H1 (cell line): ENCODE measurements around the gene NFIA. TPM values are rescaled to one million over a fixed set of nuclear protein-coding genes. Genes with fewer than 3 reads are reported as not detected.

ENCODE experiments used
- CTCF ChIA-PET: fragments of 300-600 bp; sonication (Branson Sonifier 250); formaldehyde crosslinking; loops from one replicate; lab custom pipeline; 2021; ENCODE audit not compliant: partially characterized antibody; lab: Charles Lee
- POLR2A ChIA-PET: fragments of 300-600 bp; sonication (Branson Sonifier 250); formaldehyde crosslinking; loops from one replicate; lab custom pipeline; 2021; ENCODE audit warnings: inconsistent platforms; ENCODE audit not compliant: partially characterized antibody; lab: Charles Lee
- DNase-seq, 2 experiments: peaks; one replicate each; pipeline versions ENCODE4 v3.0.0 to v3.0.0-alpha.2; 2010 to 2022; ENCODE audit warnings: low spot score in 2 of 2, low read depth in 1 of 2, mixed read lengths in 1 of 2
- FAIRE-seq: peaks from 2 replicates; lab custom pipeline; 2011; peaks lifted over from hg19 to GRCh38; lab: Jason Lieb, UNC
- H2AFZ ChIP-seq: 2 replicates; pipeline ENCODE4 v1.8.1; 2012; ENCODE audit warnings: low read length, inconsistent platforms
- H2AK5ac ChIP-seq: 2 replicates; pipeline ENCODE4 v1.6.1; 2013; ENCODE audit warnings: low read depth, low read length
- H2BK120ac ChIP-seq: replicated peaks from 2 replicates; pipeline ENCODE3; 2013; ENCODE audit warnings: low read depth, low read length, inconsistent platforms
- H2BK12ac ChIP-seq: 2 replicates; pipeline ENCODE4 v1.6.1; 2013; ENCODE audit warnings: low read depth, low read length
- H2BK15ac ChIP-seq: 2 replicates; pipeline ENCODE4 v1.6.1; 2013; ENCODE audit warnings: low read length
- H2BK20ac ChIP-seq: 2 replicates; pipeline ENCODE4 v1.6.1; 2013; ENCODE audit warnings: low read length
- H2BK5ac ChIP-seq: 2 replicates; pipeline ENCODE4 v1.6.1; 2013; ENCODE audit warnings: low read depth, low read length
- H3K14ac ChIP-seq: 2 replicates; pipeline ENCODE4 v1.6.1; 2013; ENCODE audit warnings: inconsistent platforms; ENCODE audit not compliant: insufficient read length
- H3K18ac ChIP-seq: 2 replicates; pipeline ENCODE4 v1.6.1; 2013; ENCODE audit warnings: low read length; ENCODE audit errors: extremely low read depth
- H3K23ac ChIP-seq: 2 replicates; pipeline ENCODE4 v1.6.1; 2013; ENCODE audit warnings: inconsistent platforms; ENCODE audit not compliant: insufficient read length
- H3K23me2 ChIP-seq: 2 replicates; pipeline ENCODE4 v1.6.1; 2013; ENCODE audit warnings: low read depth, low read length
- H3K27ac ChIP-seq: 2 replicates; pipeline ENCODE4 v1.6.1; 2011; ENCODE audit warnings: low read depth, low read length, inconsistent platforms
- H3K27me3 ChIP-seq, 4 experiments: replicated peaks in 1 of 4; 1 replicate in 1 of 4; 2 replicates in 3 of 4; pipeline versions ENCODE4 v1.6.1 to v1.8.1; 2011 to 2013; ENCODE audit warnings: low read length in 3 of 4, mild to moderate bottlenecking in 3 of 4, inconsistent platforms in 2 of 4, mixed read lengths in 2 of 4, moderate library complexity in 1 of 4; ENCODE audit not compliant: control insufficient read depth in 3 of 4, insufficient read depth in 3 of 4; ENCODE audit errors: extremely low read depth in 1 of 4
- H3K36me3 ChIP-seq, 4 experiments: 2 replicates each; pipeline versions ENCODE4 v1.6.1 to v1.8.1; 2011 to 2013; ENCODE audit warnings: mild to moderate bottlenecking in 4 of 4, low read length in 3 of 4, moderate library complexity in 2 of 4, control low read depth in 1 of 4, inconsistent platforms in 1 of 4; ENCODE audit not compliant: insufficient read depth in 4 of 4, control insufficient read depth in 2 of 4
- H3K4ac ChIP-seq: replicated peaks from 2 replicates; pipeline ENCODE3; 2013; ENCODE audit warnings: low read length, low read depth, mixed read lengths, inconsistent platforms; ENCODE audit not compliant: insufficient read length
- H3K4me1 ChIP-seq, 4 experiments: replicated peaks in 1 of 4; 1 replicate in 1 of 4; 2 replicates in 3 of 4; pipeline versions ENCODE4 v1.6.1 to v1.8.1; 2011 to 2013; ENCODE audit warnings: low read length in 3 of 4, inconsistent platforms in 2 of 4, mixed read lengths in 1 of 4; ENCODE audit not compliant: insufficient read depth in 4 of 4, control insufficient read depth in 3 of 4
- H3K4me2 ChIP-seq, 2 experiments: 2 replicates each; pipeline versions ENCODE4 v1.6.1 to v1.8.1; 2011 to 2013; ENCODE audit warnings: low read depth in 2 of 2, low read length in 2 of 2, control low read depth in 1 of 2, inconsistent platforms in 1 of 2, mild to moderate bottlenecking in 1 of 2; ENCODE audit not compliant: insufficient read depth in 1 of 2
- H3K4me3 ChIP-seq, 4 experiments: fragments of 200-600, 300-600 bp in 1 of 4; sonication (generic), shearing (Covaris generic), sonication (Bioruptor Twin) in 1 of 4; 2 replicates each; pipeline versions ENCODE4 v1.5.1 to v1.8.1; 2011 to 2016; ENCODE audit warnings: low read length in 4 of 4, low read depth in 3 of 4, control low read depth in 2 of 4, inconsistent platforms in 2 of 4, mild to moderate bottlenecking in 2 of 4, mixed read lengths in 1 of 4, moderate library complexity in 1 of 4; ENCODE audit not compliant: insufficient read depth in 2 of 4; ENCODE audit errors: extremely low read depth in 1 of 4
- H3K56ac ChIP-seq: replicated peaks from 2 replicates; pipeline ENCODE3; 2013; ENCODE audit warnings: low read depth, mild to moderate bottlenecking, mixed read lengths, low read length, inconsistent platforms; ENCODE audit not compliant: insufficient read length
- H3K79me1 ChIP-seq: 2 replicates; pipeline ENCODE4 v1.6.1; 2013; ENCODE audit warnings: low read depth, low read length, control low read depth
- H3K79me2 ChIP-seq, 2 experiments: 2 replicates each; pipeline versions ENCODE4 v1.6.1 to v1.8.1; 2012 to 2013; ENCODE audit warnings: low read length in 2 of 2, mild to moderate bottlenecking in 2 of 2, inconsistent platforms in 1 of 2; ENCODE audit not compliant: insufficient read depth in 2 of 2, control insufficient read depth in 1 of 2
- H3K9ac ChIP-seq, 4 experiments: replicated peaks in 1 of 4; 1 replicate in 1 of 4; 2 replicates in 3 of 4; pipeline versions ENCODE4 v1.6.1 to v1.8.1; 2011 to 2013; ENCODE audit warnings: low read depth in 3 of 4, low read length in 3 of 4, control low read depth in 2 of 4, mild to moderate bottlenecking in 2 of 4, moderate library complexity in 2 of 4, inconsistent platforms in 1 of 4; ENCODE audit errors: extremely low read depth in 1 of 4
- H3K9me3 ChIP-seq, 2 experiments: 2 replicates each; pipeline versions ENCODE4 v1.6.1 to v1.8.1; 2012 to 2013; ENCODE audit warnings: mild to moderate bottlenecking in 2 of 2, moderate library complexity in 2 of 2, control low read depth in 1 of 2, inconsistent platforms in 1 of 2, low read depth in 1 of 2, low read length in 1 of 2, mixed read lengths in 1 of 2; ENCODE audit not compliant: insufficient read depth in 2 of 2
- H4K20me1 ChIP-seq, 2 experiments: replicated peaks in 1 of 2; 2 replicates each; pipeline versions ENCODE3 to v1.8.1; 2011 to 2013; ENCODE audit warnings: inconsistent platforms in 2 of 2, low read length in 2 of 2, mild to moderate bottlenecking in 1 of 2; ENCODE audit not compliant: insufficient read depth in 2 of 2, control insufficient read depth in 1 of 2
- H4K5ac ChIP-seq: 2 replicates; pipeline ENCODE4 v1.6.1; 2013; ENCODE audit warnings: low read length, low read depth, mixed read lengths, inconsistent platforms; ENCODE audit not compliant: insufficient read length
- H4K8ac ChIP-seq: 2 replicates; pipeline ENCODE4 v1.8.0; 2013; ENCODE audit warnings: mild to moderate bottlenecking, moderate library complexity, low read length, inconsistent platforms; ENCODE audit not compliant: insufficient read depth; ENCODE audit errors: extremely low read depth
- H4K91ac ChIP-seq: replicated peaks from 2 replicates; pipeline ENCODE3; 2013; ENCODE audit warnings: low read length, mixed read lengths, inconsistent platforms; ENCODE audit not compliant: insufficient read length
- RNF2 ChIP-seq: fragments of 200-900, 300-1000 bp; sonication (generic); IDR thresholded peaks from 2 replicates; pipeline ENCODE4 v1.7.1; 2016; ENCODE audit warnings: borderline replicate concordance, low read depth, mild to moderate bottlenecking, antibody characterized with exemption, low read length; ENCODE audit not compliant: poor library complexity, severe bottlenecking; ENCODE audit errors: missing control alignments
- whole genome bisulfite sequencing, 2 experiments: shearing (Covaris generic) in 1 of 2; methylation state at CpG; one replicate each; pipeline versions ENCODE4 v1.1.6 to v1.1.7; 2013 to 2015; ENCODE audit warnings: low lambda C conversion rate in 2 of 2, mixed read lengths in 2 of 2, inconsistent platforms in 1 of 2, low coverage in 1 of 2, missing lambda C conversion rate in 1 of 2; ENCODE audit not compliant: insufficient replicate concordance in 2 of 2, insufficient coverage in 1 of 2, insufficient read length in 1 of 2; ENCODE audit errors: extremely low coverage in 1 of 2, missing lambda C conversion rate in 1 of 2; 5-methylcytosine and 5-hydroxymethylcytosine counted together
- polyA plus RNA-seq, 7 experiments: library from polyadenylated mRNA; depleted of rRNA in 3 of 7; stranded (reverse) in 5 of 7; unstranded in 2 of 7; fragments of >200 nt in 5 of 7; fragments of 200-250 nt in 2 of 7; gene quantifications; 1 replicate in 5 of 7; 2 replicates in 1 of 7; 4 replicates in 1 of 7; pipeline versions ENCODE4 v1.2.1 to v1.2.3, GENCODE V29; 2011 to 2013; ENCODE audit warnings: missing spikeins in 2 of 7, mixed read lengths in 2 of 7
- total RNA-seq: library from RNA; stranded (reverse); fragmentation: NEBNext Ultra II Directional; extraction: Animal tissue kit (Norgen Biotek cat#: 25700); gene quantifications from 2 replicates; pipeline ENCODE4 v1.2.1, GENCODE V29; 2021

NFIA gene
- total and polyA plus RNA-seq, 2 of the 8 experiments (the other 6 are each of a cell fraction or from before 2014, with no cell fraction given), result 1.8 to 2.3 TPM

DNA sequence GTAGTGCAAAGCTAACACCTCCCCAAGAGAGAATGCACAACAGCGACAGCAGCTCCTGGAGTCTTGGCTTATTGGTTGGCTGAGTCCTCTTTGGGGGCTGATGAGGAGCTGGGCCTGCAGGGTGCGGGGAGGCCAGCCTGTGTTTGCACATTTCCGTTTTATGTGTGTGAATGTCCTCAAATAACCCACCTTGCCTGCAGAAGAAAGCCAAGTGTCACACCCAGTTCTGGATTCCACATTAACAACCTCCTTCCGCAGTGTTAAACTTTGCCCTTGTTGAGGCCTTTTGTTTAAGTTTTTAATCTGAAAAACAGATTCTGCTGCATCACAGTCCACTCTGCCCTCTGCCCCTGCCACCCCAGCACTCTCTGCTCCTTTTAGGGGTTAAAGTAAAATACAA lies 368.1 kb downstream of the NFIA start:
- H4K91ac ChIP-seq, result no peak overlapping the region
- H3K56ac ChIP-seq, result no peak overlapping the region
- H3K27ac ChIP-seq, result no peak overlapping the region
- H3K79me1 ChIP-seq, result no peaks in the 10 kb centered on the region
- no peak overlapping the region for H3K9ac ChIP-seq
- no peak for TF ChIP-seq RNF2
- no peak overlapping the region for H2BK5ac ChIP-seq
- POLR2A ChIA-PET, result interaction anchor here (0.9 kb wide), 1 partner anchor 201 kb away, joined by 3 read pairs; no protein-coding TSS in a partner anchor
- no peak overlapping the region for H2BK15ac ChIP-seq
- H3K23ac ChIP-seq, result no peak overlapping the region
- H3K4me3 ChIP-seq, result no peak overlapping the region
- no peak overlapping the region for H2BK120ac ChIP-seq
- H3K9me3 ChIP-seq, result no peaks in the 10 kb centered on the region
- H3K36me3 ChIP-seq, result no peaks in the 10 kb centered on the region
- H2AK5ac ChIP-seq, result no peak overlapping the region
- no peaks in the 10 kb centered on the region for H3K27me3 ChIP-seq
- H3K18ac ChIP-seq, result no peak overlapping the region
- no peak overlapping the region for H2AFZ ChIP-seq
- no peaks in the 10 kb centered on the region for H3K23me2 ChIP-seq
- no peak overlapping the region for H3K4ac ChIP-seq
- CTCF ChIA-PET, result interaction anchor here (1.5 to 1.9 kb wide), 3 partner anchors 18 to 275 kb away, joined by 3 to 5 read pairs (median 4); no protein-coding TSS in a partner anchor
- H2BK20ac ChIP-seq, result no peak overlapping the region
- WGBS, 2 experiments, result 93% methylated on average over 4 of the region's 4 CpGs; no CpG with 5 or more reads in 1 of the 2 experiments
- no peak overlapping the region for H4K5ac ChIP-seq
- DNase-seq, result no peak
- peaks cover 0 to 12% (median under 1%) of the 10 kb centered on the region in 4 experiments; a peak in 3 of 7 replicates for H3K4me1 ChIP-seq
- no peak overlapping the region for H4K8ac ChIP-seq
- no peak overlapping the region for H3K4me2 ChIP-seq
- H4K20me1 ChIP-seq, result no peaks in the 10 kb centered on the region
- no peak overlapping the region for H3K14ac ChIP-seq
- no peak for FAIRE-seq
- no peaks in the 10 kb centered on the region for H3K79me2 ChIP-seq
- H2BK12ac ChIP-seq, result no peak overlapping the region
